ENCODE results near the gene CXorf66.

Gene CXorf66

GRCh38 chrX:139909712-139910111, 55.6 kb downstream of the CXorf66 start:
- TF ChIP-seq CTCF (IDR thresholded peaks at IDR 0.05; ENCODE audit: low read depth, low read length): no peak
- no peak for DNase-seq (ENCODE audit: low read depth in 2 of 2)
- no peak overlapping the region for H3K4me3 ChIP-seq (replicated peaks in 1 of 2; ENCODE audit: low read depth in 2 of 2, low read length in 2 of 2)

GRCh38 chrX:139907078-139907477, 58.2 kb downstream of the CXorf66 start:
- H3K4me3 ChIP-seq (replicated peaks in 1 of 2; ENCODE audit: low read depth in 2 of 2, low read length in 2 of 2): no peak overlapping the region
- DNase-seq (ENCODE audit: low read depth in 2 of 2): no peak
- TF ChIP-seq CTCF (IDR thresholded peaks at IDR 0.05; ENCODE audit: low read depth, low read length): no peak

- DNase-seq (ENCODE audit: low read depth in 2 of 2): no peak
Measured at GRCh38 chrX:139905743-139906142, 59.6 kb downstream of the CXorf66 start.

More at GRCh38 chrX:139905743-139906142, 59.6 kb downstream of the CXorf66 start:
- TF ChIP-seq CTCF (IDR thresholded peaks at IDR 0.05; ENCODE audit: low read depth, low read length): no peak
- H3K4me3 ChIP-seq (replicated peaks in 1 of 2; ENCODE audit: low read depth in 2 of 2, low read length in 2 of 2): no peak overlapping the region

All from cardiac fibroblast (primary cell).